T-helper 2 cell treated with Interferon-gamma antibody and Interleukin-4, amounts not matched to agents 5 μg/mL and 100 μg/mL, for 36 hours (primary cell): ENCODE results near the gene ITK.
A peak's percentile ranks its signal among the peaks of the same experiment; 100 is the strongest.

Experiments
- DNase-seq: peaks from one replicate; pipeline ENCODE4 v3.0.0; 2021; ENCODE audit warnings: low spot score
- H3K27ac Mint-ChIP-seq: one replicate; pipeline ENCODE4 v1.8.0; 2021; ENCODE audit warnings: mild to moderate bottlenecking, mixed read lengths
- H3K27me3 Mint-ChIP-seq: one replicate; pipeline ENCODE4 v1.8.0; 2021; ENCODE audit warnings: low read depth, mixed read lengths
- H3K36me3 Mint-ChIP-seq: one replicate; pipeline ENCODE4 v1.8.0; 2021; ENCODE audit warnings: low read depth, mixed read lengths
- H3K4me1 Mint-ChIP-seq: one replicate; pipeline ENCODE4 v1.8.0; 2021; ENCODE audit warnings: low read depth, mixed read lengths
- H3K4me3 Mint-ChIP-seq: one replicate; pipeline ENCODE4 v1.8.0; 2022; ENCODE audit warnings: mild to moderate bottlenecking, moderate library complexity, mixed read lengths
- H3K9me3 Mint-ChIP-seq: one replicate; pipeline ENCODE4 v1.8.0; 2021; ENCODE audit warnings: mixed read lengths

The ITK gene

GRCh38 chr5:157161996-157162395, 18.6 kb upstream of the ITK start:
- Mint-ChIP-seq H3K4me1 (peaks cover 58% of the 10 kb centered on the region), H3K4me3 (no peak overlapping the region), H3K9me3 (no peaks in the 10 kb centered on the region), H3K27me3 (no peaks in the 10 kb centered on the region), H3K36me3 (peaks cover 4% of the 10 kb centered on the region), H3K27ac (no peak overlapping the region)
- no peak for DNase-seq

GRCh38 chr5:157162919-157163510, 17.6 kb upstream of the ITK start:
- no peak overlapping the region for H3K4me3 Mint-ChIP-seq
- H3K9me3 Mint-ChIP-seq, result no peaks in the 10 kb centered on the region

GRCh38 chr5:157164521-157164920, 16.1 kb upstream of the ITK start:
- H3K27ac Mint-ChIP-seq, result no peak overlapping the region
- H3K4me1 Mint-ChIP-seq, result peaks cover 54% of the 10 kb centered on the region
- no peaks in the 10 kb centered on the region for H3K27me3 Mint-ChIP-seq
- H3K4me3 Mint-ChIP-seq, result no peak overlapping the region
- H3K36me3 Mint-ChIP-seq, result no peaks in the 10 kb centered on the region
- DNase-seq, result no peak
- no peaks in the 10 kb centered on the region for H3K9me3 Mint-ChIP-seq

More at GRCh38 chr5:157162919-157163510, 17.6 kb upstream of the ITK start:
- Mint-ChIP-seq H3K4me1 (peaks cover 61% of the 10 kb centered on the region), H3K27me3 (no peaks in the 10 kb centered on the region), H3K36me3 (peaks cover 4% of the 10 kb centered on the region), H3K27ac (peak overlapping the region; percentile 1)
- no peak for DNase-seq

- Mint-ChIP-seq H3K4me1 (peaks cover 50% of the 10 kb centered on the region), H3K4me3 (no peak overlapping the region), H3K27ac (no peak overlapping the region), H3K36me3 (no peaks in the 10 kb centered on the region), H3K9me3 (no peaks in the 10 kb centered on the region), H3K27me3 (no peaks in the 10 kb centered on the region)
- no peak for DNase-seq
These were observed 15.4 kb upstream of the ITK start for GRCh38 chr5:157165261-157165660.

- Mint-ChIP-seq H3K9me3 (no peaks in the 10 kb centered on the region), H3K27ac (peak overlapping the region; percentile 29), H3K36me3 (no peaks in the 10 kb centered on the region), H3K27me3 (no peaks in the 10 kb centered on the region), H3K4me1 (peaks cover 51% of the 10 kb centered on the region), H3K4me3 (no peak overlapping the region)
- DNase-seq, result peak; percentile 1
These were observed 15.0 kb upstream of the ITK start for GRCh38 chr5:157165668-157166067.

GRCh38 chr5:157166214-157167213, 14.1 kb upstream of the ITK start, which contains the start of gene GARIN3:
Gene GARIN3, minus strand, starts transcription at chr5:157166264. Its CDS starts 96 bp downstream, at chr5:157166168.
- H3K36me3 Mint-ChIP-seq, result no peaks in the 10 kb centered on the region
- H3K4me3 Mint-ChIP-seq, result peak within 1 kb of the TSS; percentile 56
- H3K9me3 Mint-ChIP-seq, result no peaks in the 10 kb centered on the region
- peak within 1 kb of the TSS; percentile 78 for H3K27ac Mint-ChIP-seq
- H3K4me1 Mint-ChIP-seq, result peaks cover 54% of the 10 kb centered on the region
- H3K27me3 Mint-ChIP-seq, result no peaks in the 10 kb centered on the region
- no peak for DNase-seq

- peak; percentile 71 for DNase-seq
- Mint-ChIP-seq H3K36me3 (no peaks in the 10 kb centered on the region), H3K27ac (peak overlapping the region; percentile 78), H3K4me1 (peaks cover 59% of the 10 kb centered on the region), H3K9me3 (no peaks in the 10 kb centered on the region), H3K4me3 (peak overlapping the region; percentile 56), H3K27me3 (no peaks in the 10 kb centered on the region)
These were observed 13.4 kb upstream of the ITK start for GRCh38 chr5:157167214-157167621.

- no peaks in the 10 kb centered on the region for H3K9me3 Mint-ChIP-seq
- peak; percentile 1 for DNase-seq
- peaks cover 62% of the 10 kb centered on the region for H3K4me1 Mint-ChIP-seq
- no peak overlapping the region for H3K4me3 Mint-ChIP-seq
- no peaks in the 10 kb centered on the region for H3K27me3 Mint-ChIP-seq
- H3K36me3 Mint-ChIP-seq, result no peaks in the 10 kb centered on the region
- no peak overlapping the region for H3K27ac Mint-ChIP-seq
These were observed 12.4 kb upstream of the ITK start for GRCh38 chr5:157168286-157168685.

- Mint-ChIP-seq H3K27ac (peak overlapping the region; percentile 94), H3K36me3 (peaks cover 3% of the 10 kb centered on the region), H3K4me3 (peak overlapping the region; percentile 68), H3K4me1 (peaks cover 61% of the 10 kb centered on the region), H3K27me3 (no peaks in the 10 kb centered on the region), H3K9me3 (peaks cover under 1% of the 10 kb centered on the region)
- DNase-seq, result peak; percentile 96
These were observed 8.2 kb upstream of the ITK start for GRCh38 chr5:157172403-157172802.

- Mint-ChIP-seq H3K36me3 (peaks cover 11% of the 10 kb centered on the region), H3K4me1 (peaks cover 74% of the 10 kb centered on the region), H3K9me3 (peaks cover 11% of the 10 kb centered on the region), H3K27ac (peak overlapping the region; percentile 65), H3K4me3 (peak overlapping the region; percentile 13), H3K27me3 (no peaks in the 10 kb centered on the region)
- DNase-seq, result peak; percentile 46
These were observed 5.5 kb upstream of the ITK start for GRCh38 chr5:157175071-157175612.

- H3K27ac Mint-ChIP-seq, result peak overlapping the region; percentile 98
- peaks cover 31% of the 10 kb centered on the region for H3K36me3 Mint-ChIP-seq
- peaks cover 53% of the 10 kb centered on the region for H3K4me1 Mint-ChIP-seq
- peaks cover 11% of the 10 kb centered on the region for H3K9me3 Mint-ChIP-seq
- no peak for DNase-seq
- no peaks in the 10 kb centered on the region for H3K27me3 Mint-ChIP-seq
- peak overlapping the region; percentile 98 for H3K4me3 Mint-ChIP-seq
These were observed 2.7 kb upstream of the ITK start for GRCh38 chr5:157177953-157178352.

GRCh38 chr5:157178966-157179365, 1.7 kb upstream of the ITK start:
- Mint-ChIP-seq H3K36me3 (peaks cover 40% of the 10 kb centered on the region), H3K9me3 (peaks cover 11% of the 10 kb centered on the region), H3K4me1 (peaks cover 56% of the 10 kb centered on the region), H3K27me3 (no peaks in the 10 kb centered on the region), H3K4me3 (peak overlapping the region; percentile 98), H3K27ac (peak overlapping the region; percentile 98)
- no peak for DNase-seq

- Mint-ChIP-seq H3K27ac (peak overlapping the region; percentile 98), H3K27me3 (no peaks in the 10 kb centered on the region), H3K36me3 (peaks cover 67% of the 10 kb centered on the region), H3K4me3 (peak overlapping the region; percentile 98), H3K4me1 (peaks cover 56% of the 10 kb centered on the region), H3K9me3 (peaks cover 11% of the 10 kb centered on the region)
- DNase-seq, result no peak
These were observed 1.6 kb downstream of the ITK start for GRCh38 chr5:157182143-157182757.
